ENCODE measurements around the gene BTG4. TPM values are rescaled to one million over a fixed set of nuclear protein-coding genes. Genes with fewer than 3 reads are reported as not detected.

Gene BTG4
- total RNA-seq, 1 donor from 2014 or later = not detected

DNA sequence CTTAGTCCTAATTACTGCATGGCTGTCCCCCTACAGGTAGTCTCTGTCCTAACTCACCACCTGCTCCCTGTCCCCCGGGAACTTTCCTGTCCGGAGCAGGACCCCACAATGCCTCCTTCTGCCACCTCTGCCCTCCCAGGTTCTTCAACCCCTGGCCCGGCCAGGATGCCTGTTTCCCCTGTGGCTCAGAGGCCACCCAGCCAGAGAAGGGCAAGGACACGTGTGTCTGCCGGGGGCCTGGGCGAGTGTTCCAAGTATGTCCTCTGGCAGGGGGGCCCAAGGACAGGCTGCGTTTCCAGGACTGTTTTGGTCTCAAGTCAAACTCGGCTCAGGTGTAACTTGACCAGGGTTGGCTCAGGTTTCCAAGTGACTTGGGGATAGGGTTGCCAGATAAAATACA, 63.8 kb downstream of the BTG4 start:
- intact Hi-C loops (cut with DNase I) = no loop called here
- ATAC-seq (ENCODE audit: poor library complexity) (no peak), DNase-seq (no peak)

DNA sequence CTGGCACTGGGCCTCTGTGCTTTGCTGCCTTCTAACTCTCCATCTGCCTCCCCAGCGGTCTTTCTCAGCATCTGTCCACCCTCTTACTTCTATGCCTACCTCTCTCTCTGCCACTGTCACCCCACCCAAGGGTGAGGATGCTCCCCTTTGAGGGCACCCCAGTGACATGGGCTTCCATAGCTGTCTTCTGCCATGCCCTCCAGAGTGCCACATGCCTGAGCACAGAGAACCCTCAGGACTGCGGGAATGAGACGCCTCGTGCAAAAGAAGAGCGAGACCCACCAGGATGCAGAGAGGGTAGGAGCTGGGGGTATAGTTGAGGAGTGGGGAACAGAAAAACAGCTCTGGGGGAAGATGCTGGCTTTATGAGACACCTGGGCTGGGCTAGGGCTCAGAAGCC, 64.3 kb downstream of the BTG4 start:
- no peak for DNase-seq
- intact Hi-C loops (cut with DNase I) = no loop called here
- no peak for ATAC-seq (ENCODE audit: poor library complexity)

DNA sequence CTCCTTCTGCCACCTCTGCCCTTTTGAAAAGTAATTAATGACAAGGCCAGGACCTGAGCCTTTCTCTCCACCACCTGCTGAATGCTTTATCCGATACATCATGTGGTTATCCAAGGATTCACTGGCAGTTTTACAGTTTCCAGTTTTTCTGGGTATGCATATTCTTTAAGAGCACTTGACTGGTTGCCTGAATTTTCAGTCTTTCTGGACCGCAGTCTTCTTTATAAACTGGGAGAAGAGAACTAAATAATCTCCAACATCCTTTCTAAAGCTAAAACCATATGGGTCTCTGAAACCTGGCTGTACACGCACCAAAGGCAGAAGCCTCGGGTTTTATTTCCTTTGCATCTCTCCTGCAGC, 65.1 kb downstream of the BTG4 start:
- no peak for DNase-seq
- ATAC-seq (ENCODE audit: poor library complexity) = no peak
- intact Hi-C loops (cut with DNase I) = no loop called here

DNA sequence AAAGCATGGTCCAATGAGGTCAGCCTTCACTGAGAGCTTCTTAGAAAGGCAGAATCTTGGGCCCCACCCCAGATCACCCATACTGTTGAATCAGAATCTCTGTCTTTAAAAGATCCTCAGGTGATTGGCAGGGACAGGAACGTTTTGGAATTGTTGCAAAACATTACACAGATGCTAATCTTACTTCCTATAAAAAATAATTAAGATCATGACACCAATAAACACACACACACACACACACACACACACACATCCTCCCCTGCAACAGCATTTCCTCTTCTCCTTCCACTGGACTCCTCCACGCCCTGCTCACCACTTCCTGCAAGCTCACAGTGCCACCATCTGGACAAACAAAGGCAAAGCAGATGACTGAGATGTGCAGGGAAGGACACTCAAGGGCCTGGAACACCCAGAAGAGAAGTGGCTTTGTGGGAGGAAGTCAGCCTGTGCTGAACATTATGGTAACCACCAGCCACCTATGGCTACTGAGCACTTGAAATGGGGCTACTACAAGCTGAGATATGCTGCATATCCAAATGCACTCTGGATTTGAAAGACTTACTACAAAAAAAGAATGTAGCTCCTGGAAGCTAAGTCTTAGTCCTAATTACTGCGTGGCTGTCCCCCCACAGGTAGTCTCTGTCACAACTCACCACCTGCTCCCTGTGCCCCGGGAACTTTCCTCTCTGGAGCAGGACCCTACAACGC, 65.6 kb downstream of the BTG4 start:
- intact Hi-C loops (cut with DNase I) = no loop called here
- DNase-seq (peak; percentile 75), ATAC-seq (ENCODE audit: poor library complexity) (peak; percentile 97)

GRCh38 chr11:111445586-111445985, 66.6 kb downstream of the BTG4 start:
- intact Hi-C loops (cut with DNase I) = no loop called here
- no peak for DNase-seq
- no peak for ATAC-seq (ENCODE audit: poor library complexity)

Small RNA genes within 50 kb of the gene (microRNA-seq; reads per million reads assigned to microRNA genes)
- not detected for gene MIR34B
- 6.1 reads per million, percentile 18 among the genes with 10 or more reads in this experiment for gene MIR34C

Other genes starting within 250 kb of the BTG4 start
- 1.0 TPM for gene POU2AF3, start 213.8 kb downstream of the BTG4 start, total RNA-seq
- gene POU2AF1, start 133.1 kb downstream of the BTG4 start, total RNA-seq = 0.27 TPM
- not detected for gene HOATZ, start 2.4 kb upstream of the BTG4 start, total RNA-seq
- 3.0 TPM for gene LAYN, start 28.3 kb upstream of the BTG4 start, total RNA-seq
- gene SIK2, start 90.1 kb upstream of the BTG4 start, total RNA-seq = 15.1 TPM

Measured in Right ventricle myocardium superior (tissue), 1 donor.